ENCODE measurements around the gene PDE6A. TPM values are rescaled to one million over a fixed set of nuclear protein-coding genes. Genes with fewer than 3 reads are reported as not detected.

PDE6A gene
- total and polyA plus RNA-seq, 9 of the 15 experiments (the other 6 are each of a cell fraction or from before 2014, with no cell fraction given), result 0.01 to 0.04 (median 0.01) TPM; not detected in 6

GRCh38 chr5:149938791-149939358 lies 5.7 kb downstream of the PDE6A start (continued):
- TF ChIP-seq ZNF311 (CRISPR knock-in tag; IDR thresholded peaks at IDR 0.05) (0 out of 2 replicates have a peak, but pooled peaks have one; percentile 51), ZNF146 (CRISPR knock-in tag; IDR thresholded peaks at IDR 0.05; ENCODE audit: unreplicated experiment) (no peak), C11orf30 (IDR thresholded peaks at IDR 0.05; ENCODE audit: low read depth) (peak; percentile 53; the same call in 1 of the 2 replicates), ZBTB9 (CRISPR knock-in tag; IDR thresholded peaks at IDR 0.05) (0 out of 2 replicates have a peak, but pooled peaks have one; percentile 46), HDAC2 (IDR thresholded peaks at IDR 0.05) (0 out of 2 replicates have a peak, but pooled peaks have one; percentile 24), FOXO4 (CRISPR knock-in tag; IDR thresholded peaks at IDR 0.05) (no peak), MCM7 (IDR thresholded peaks at IDR 0.05) (no peak), TCFL5 (CRISPR knock-in tag; conservative IDR thresholded peaks at IDR 0.05) (no peak), CTCF (IDR thresholded peaks at IDR 0.05 in 2 of 3, conservative IDR thresholded peaks at IDR 0.05 in 1 of 3; ENCODE audit: insufficient read depth in 2 of 3, low read depth in 1 of 3, low read length in 3 of 3) (no peak), HMG20A (CRISPR knock-in tag; conservative IDR thresholded peaks at IDR 0.05) (no peak), TEAD1 (CRISPR knock-in tag; IDR thresholded peaks at IDR 0.05) (0 out of 4 replicates have a peak, but pooled peaks of 1 of the 2 experiments have one; percentile 24), PYGO2 (tag; IDR thresholded peaks at IDR 0.05) (no peak), FOXK2 (conservative IDR thresholded peaks at IDR 0.05 in 1 of 2, IDR thresholded peaks at IDR 0.05 in 1 of 2; ENCODE audit: low read depth in 2 of 2) (0 out of 4 replicates have a peak, but pooled peaks of 1 of the 2 experiments have one; percentile 35), SRF (CRISPR knock-in tag; IDR thresholded peaks at IDR 0.05) (no peak), L3MBTL2 (IDR thresholded peaks at IDR 0.05) (peak; percentile 76), NFE2 (IDR thresholded peaks at IDR 0.05; ENCODE audit: low read depth) (0 out of 2 replicates have a peak, but pooled peaks have one; percentile 9), ZNF707 (CRISPR knock-in tag; conservative IDR thresholded peaks at IDR 0.05) (no peak), ARID4B (CRISPR knock-in tag; IDR thresholded peaks at IDR 0.05) (no peak)
